Uterus (tissue), 2 donors: ENCODE measurements around the gene SUSD1.

ENCODE experiments used
- CTCF ChIP-seq, 4 experiments: fragments of 200-600 bp in 2 of 4; fragments of 450-650 bp in 2 of 4; sonication (generic) in 2 of 4; IDR thresholded peaks; one replicate each; pipeline ENCODE4 v1.5.1; 2016 to 2019; ENCODE audit warnings: antibody characterized with exemption in 4 of 4, mild to moderate bottlenecking in 2 of 4, moderate library complexity in 1 of 4
- POLR2A ChIP-seq, 2 donors: fragments of 450-650 bp; IDR thresholded peaks; one replicate each; pipeline ENCODE4 v1.6.1; 2016; ENCODE audit warnings: antibody characterized with exemption in 2 of 2, mild to moderate bottlenecking in 1 of 2, moderate library complexity in 1 of 2

- no peak for TF ChIP-seq CTCF (IDR thresholded peaks at IDR 0.05)
- TF ChIP-seq POLR2A (IDR thresholded peaks at IDR 0.05) = no peak
These were observed 154.2 kb downstream of the SUSD1 start for GRCh38 chr9:112020680-112021596.
